Fibroblast of villous mesenchyme (primary cell): ENCODE data around the gene PLCB2. TPM values are rescaled to one million over a fixed set of nuclear protein-coding genes. Genes with fewer than 3 reads are reported as not detected.

Experiments used
- total RNA-seq: library from RNA; depleted of rRNA; stranded (reverse); fragments of >200 nt; gene quantifications from 2 replicates; pipeline ENCODE4 v1.2.3, GENCODE V29; 2012

Gene PLCB2
- total RNA-seq, 1 donor, result 0.43 TPM

Other genes starting within 250 kb of the PLCB2 start
- gene BMF, start 199.1 kb downstream of the PLCB2 start, total RNA-seq, result 0.86 and 10.0 TPM in 2 replicates
- gene BUB1B, start 146.9 kb downstream of the PLCB2 start, total RNA-seq, result 13.9 and 19.9 TPM in 2 replicates
- under 0.01 TPM in 2 replicates for gene PAK6, start 68.9 kb downstream of the PLCB2 start, total RNA-seq
- not detected in 2 replicates for gene ANKRD63, start 24.9 kb downstream of the PLCB2 start, total RNA-seq
- 11.9 and 16.8 TPM in 2 replicates for gene INAFM2, start 15.8 kb upstream of the PLCB2 start, total RNA-seq
- gene CCDC9B, start 33.0 kb upstream of the PLCB2 start, total RNA-seq, result 35.4 and 40.3 TPM in 2 replicates
- not detected in 2 replicates for gene PHGR1, start 43.1 kb upstream of the PLCB2 start, total RNA-seq
- under 0.01 TPM in 2 replicates for gene DISP2, start 50.3 kb upstream of the PLCB2 start, total RNA-seq
- 25.4 and 49.2 TPM in 2 replicates for gene KNSTRN, start 74.8 kb upstream of the PLCB2 start, total RNA-seq
- gene IVD, start 97.9 kb upstream of the PLCB2 start, total RNA-seq, result 26.7 and 40.2 TPM in 2 replicates
- gene BAHD1, start 133.0 kb upstream of the PLCB2 start, total RNA-seq, result 9.3 and 11.2 TPM in 2 replicates
- gene CHST14, start 163.0 kb upstream of the PLCB2 start, total RNA-seq, result 12.9 and 14.2 TPM in 2 replicates